Inflammatory macrophage treated with lipopolysaccharide for 4 hours (primary cell): ENCODE data around the gene ARL5B.

Experiments used
- DNase-seq: peaks from one replicate; pipeline ENCODE4 v3.0.0-alpha.2; 2020

Gene ARL5B

GRCh38 chr10:18718991-18719390 is 59.8 kb downstream of the ARL5B start:
- no peak for DNase-seq

GRCh38 chr10:18719811-18720210 is 60.6 kb downstream of the ARL5B start:
- DNase-seq, result no peak

GRCh38 chr10:18721067-18721466 is 61.8 kb downstream of the ARL5B start:
- DNase-seq, result no peak

- DNase-seq, result no peak
Observed at GRCh38 chr10:18723801-18724200, 64.6 kb downstream of the ARL5B start.
